Bronchial epithelial cell (primary cell): Measurements from ENCODE around the gene FIBCD1. TPM values are rescaled to one million over a fixed set of nuclear protein-coding genes. Genes with fewer than 3 reads are reported as not detected.

ENCODE experiments used
- DNase-seq: peaks from one replicate; pipeline ENCODE4 v3.0.0-alpha.2; 2010; ENCODE audit warnings: low read depth
- FAIRE-seq: peaks from 2 replicates; lab custom pipeline; 2011; peaks lifted over from hg19 to GRCh38; lab: Jason Lieb, UNC
- H3K27me3 ChIP-seq: 2 replicates; pipeline ENCODE4 v1.5.1; 2011; ENCODE audit warnings: low read length; ENCODE audit not compliant: control insufficient read depth, insufficient read depth
- H3K36me3 ChIP-seq: 2 replicates; pipeline ENCODE4 v1.5.1; 2011; ENCODE audit warnings: low read length; ENCODE audit not compliant: control insufficient read depth, insufficient read depth
- H3K4me3 ChIP-seq: 2 replicates; pipeline ENCODE4 v1.5.1; 2011; ENCODE audit warnings: mild to moderate bottlenecking, low read depth, low read length, control low read depth
- total RNA-seq: library from RNA; depleted of rRNA; stranded (reverse); fragments of >200 nt; gene quantifications from 2 replicates; pipeline ENCODE4 v1.2.1, GENCODE V29; 2014
- TF ChIP-seq, protein P1 (sequence below): IDR thresholded peaks from 2 replicates; pipeline ENCODE4 v1.5.1; 2011; ENCODE audit warnings: mild to moderate bottlenecking, moderate library complexity, low read length, control low read depth, inconsistent platforms; ENCODE audit not compliant: insufficient read depth, severe bottlenecking

FIBCD1 gene
- total RNA-seq, 1 donor from 2014 or later, result 0.26 TPM

DNA sequence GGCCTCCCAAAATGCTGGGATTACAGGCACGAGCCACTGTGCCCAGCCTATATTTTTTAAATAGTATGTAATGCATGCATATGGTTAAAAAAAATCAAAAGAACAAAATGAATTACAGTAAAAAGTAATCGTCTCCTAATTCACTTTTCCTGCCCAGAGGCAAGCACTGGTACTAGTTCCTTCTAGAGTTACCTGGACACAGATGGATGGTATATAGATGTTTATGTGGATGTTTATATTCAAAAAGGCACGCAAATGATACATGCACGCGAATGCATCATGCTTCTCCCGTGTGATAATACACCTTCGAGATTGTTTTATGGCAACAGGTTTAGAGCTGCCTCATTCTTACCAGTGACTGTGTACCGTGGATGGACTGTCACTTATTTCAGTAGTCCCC, 82.6 kb downstream of the FIBCD1 start:
- no peak for FAIRE-seq

DNA sequence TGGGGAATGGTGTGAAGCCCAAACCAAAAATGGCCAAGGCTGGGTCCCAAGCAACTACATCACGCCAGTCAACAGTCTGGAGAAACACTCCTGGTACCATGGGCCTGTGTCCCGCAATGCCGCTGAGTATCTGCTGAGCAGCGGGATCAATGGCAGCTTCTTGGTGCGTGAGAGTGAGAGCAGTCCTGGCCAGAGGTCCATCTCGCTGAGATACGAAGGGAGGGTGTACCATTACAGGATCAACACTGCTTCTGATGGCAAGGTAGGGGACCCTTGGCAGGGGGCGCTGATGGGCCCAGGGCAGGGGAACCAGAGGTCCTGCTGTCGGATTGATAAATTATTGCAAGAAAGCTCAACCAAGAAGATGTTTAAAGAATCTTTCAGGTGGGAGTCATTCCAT, 84.2 kb downstream of the FIBCD1 start:
- no peak for DNase-seq
- Histone ChIP-seq H3K4me3 (no peak overlapping the region), H3K36me3 (peaks cover 10% of the 10 kb centered on the region), H3K27me3 (no peaks in the 10 kb centered on the region)
- TF ChIP-seq, protein P1, sequence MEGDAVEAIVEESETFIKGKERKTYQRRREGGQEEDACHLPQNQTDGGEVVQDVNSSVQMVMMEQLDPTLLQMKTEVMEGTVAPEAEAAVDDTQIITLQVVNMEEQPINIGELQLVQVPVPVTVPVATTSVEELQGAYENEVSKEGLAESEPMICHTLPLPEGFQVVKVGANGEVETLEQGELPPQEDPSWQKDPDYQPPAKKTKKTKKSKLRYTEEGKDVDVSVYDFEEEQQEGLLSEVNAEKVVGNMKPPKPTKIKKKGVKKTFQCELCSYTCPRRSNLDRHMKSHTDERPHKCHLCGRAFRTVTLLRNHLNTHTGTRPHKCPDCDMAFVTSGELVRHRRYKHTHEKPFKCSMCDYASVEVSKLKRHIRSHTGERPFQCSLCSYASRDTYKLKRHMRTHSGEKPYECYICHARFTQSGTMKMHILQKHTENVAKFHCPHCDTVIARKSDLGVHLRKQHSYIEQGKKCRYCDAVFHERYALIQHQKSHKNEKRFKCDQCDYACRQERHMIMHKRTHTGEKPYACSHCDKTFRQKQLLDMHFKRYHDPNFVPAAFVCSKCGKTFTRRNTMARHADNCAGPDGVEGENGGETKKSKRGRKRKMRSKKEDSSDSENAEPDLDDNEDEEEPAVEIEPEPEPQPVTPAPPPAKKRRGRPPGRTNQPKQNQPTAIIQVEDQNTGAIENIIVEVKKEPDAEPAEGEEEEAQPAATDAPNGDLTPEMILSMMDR, result no peak
- no peak for FAIRE-seq

More for the DNA sequence above, 82.6 kb downstream of the FIBCD1 start:
- no peaks in the 10 kb centered on the region for H3K27me3 ChIP-seq
- no peak overlapping the region for H3K4me3 ChIP-seq
- DNase-seq, result no peak
- H3K36me3 ChIP-seq, result peaks cover 10% of the 10 kb centered on the region
- TF ChIP-seq, protein P1, result no peak

DNA sequence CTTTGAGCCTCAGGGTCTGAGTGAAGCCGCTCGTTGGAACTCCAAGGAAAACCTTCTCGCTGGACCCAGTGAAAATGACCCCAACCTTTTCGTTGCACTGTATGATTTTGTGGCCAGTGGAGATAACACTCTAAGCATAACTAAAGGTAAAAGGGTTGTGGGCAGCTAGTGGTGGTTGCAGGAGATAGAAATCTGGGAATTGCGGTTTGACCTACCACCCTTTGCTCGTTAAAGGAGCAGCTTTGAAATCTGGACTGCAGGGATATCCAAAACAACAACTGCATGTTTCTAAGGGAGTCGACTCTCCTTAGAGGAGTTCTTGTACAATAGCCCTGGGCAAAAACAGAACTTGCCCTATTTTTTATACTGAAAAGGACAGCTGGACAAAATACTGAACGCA, 85.0 kb downstream of the FIBCD1 start:
- TF ChIP-seq, protein P1, result no peak
- DNase-seq (no peak), FAIRE-seq (no peak)
- H3K27me3 ChIP-seq, result no peaks in the 10 kb centered on the region
- no peak overlapping the region for H3K4me3 ChIP-seq
- H3K36me3 ChIP-seq, result peaks cover 8% of the 10 kb centered on the region

GRCh38 chr9:130852801-130853200, 86.2 kb downstream of the FIBCD1 start:
- DNase-seq (no peak), FAIRE-seq (no peak)
- H3K36me3 ChIP-seq, result peaks cover 8% of the 10 kb centered on the region
- H3K4me3 ChIP-seq, result no peak overlapping the region
- TF ChIP-seq, protein P1, result no peak
- H3K27me3 ChIP-seq, result no peaks in the 10 kb centered on the region

Other genes with a start within 250 kb of the FIBCD1 start
- 20.0 and 38.7 TPM in 2 replicates for gene EXOSC2, start 245.5 kb downstream of the FIBCD1 start, total RNA-seq
- gene ABL1, start 104.0 kb downstream of the FIBCD1 start, total RNA-seq, result 17.6 and 20.1 TPM in 2 replicates
- gene QRFP, start 42.4 kb downstream of the FIBCD1 start, total RNA-seq, result not detected in 2 replicates
- gene LAMC3, start 69.9 kb upstream of the FIBCD1 start, total RNA-seq, result not detected in 2 replicates
- gene AIF1L, start 157.3 kb upstream of the FIBCD1 start, total RNA-seq, result 2.6 and 7.7 TPM in 2 replicates
- 8.4 and 12.2 TPM in 2 replicates for gene NUP214, start 186.3 kb upstream of the FIBCD1 start, total RNA-seq